ENCODE data around the gene ZAR1.

- TF ChIP-seq, protein P1, sequence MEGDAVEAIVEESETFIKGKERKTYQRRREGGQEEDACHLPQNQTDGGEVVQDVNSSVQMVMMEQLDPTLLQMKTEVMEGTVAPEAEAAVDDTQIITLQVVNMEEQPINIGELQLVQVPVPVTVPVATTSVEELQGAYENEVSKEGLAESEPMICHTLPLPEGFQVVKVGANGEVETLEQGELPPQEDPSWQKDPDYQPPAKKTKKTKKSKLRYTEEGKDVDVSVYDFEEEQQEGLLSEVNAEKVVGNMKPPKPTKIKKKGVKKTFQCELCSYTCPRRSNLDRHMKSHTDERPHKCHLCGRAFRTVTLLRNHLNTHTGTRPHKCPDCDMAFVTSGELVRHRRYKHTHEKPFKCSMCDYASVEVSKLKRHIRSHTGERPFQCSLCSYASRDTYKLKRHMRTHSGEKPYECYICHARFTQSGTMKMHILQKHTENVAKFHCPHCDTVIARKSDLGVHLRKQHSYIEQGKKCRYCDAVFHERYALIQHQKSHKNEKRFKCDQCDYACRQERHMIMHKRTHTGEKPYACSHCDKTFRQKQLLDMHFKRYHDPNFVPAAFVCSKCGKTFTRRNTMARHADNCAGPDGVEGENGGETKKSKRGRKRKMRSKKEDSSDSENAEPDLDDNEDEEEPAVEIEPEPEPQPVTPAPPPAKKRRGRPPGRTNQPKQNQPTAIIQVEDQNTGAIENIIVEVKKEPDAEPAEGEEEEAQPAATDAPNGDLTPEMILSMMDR (IDR thresholded peaks at IDR 0.05), result no peak
- TF ChIP-seq EZH2 (IDR thresholded peaks at IDR 0.05; ENCODE audit: borderline replicate concordance, insufficient read depth, low read depth, low read length, poor library complexity, severe bottlenecking), result no peak
These were observed 49.5 kb downstream of the ZAR1 start for GRCh38 chr4:48539597-48539996.

Measured in B cell (primary cell).